H9 (cell line): ENCODE results near the gene TRAK1. TPM values are rescaled to one million over a fixed set of nuclear protein-coding genes. Genes with fewer than 3 reads are reported as not detected.

Experiments
- DNase-seq: peaks from one replicate; pipeline ENCODE4 v3.0.0-alpha.2; 2017
- H2AFZ ChIP-seq: one replicate; pipeline ENCODE4 v1.6.1; 2013; ENCODE audit warnings: mild to moderate bottlenecking, low read length, control low read depth, moderate library complexity
- H2AK5ac ChIP-seq: 2 replicates; pipeline ENCODE4 v1.6.1; 2013; ENCODE audit warnings: low read length, control low read depth, mixed read lengths; ENCODE audit not compliant: insufficient read length
- H2BK120ac ChIP-seq: one replicate; pipeline ENCODE4 v1.6.1; 2013; ENCODE audit warnings: low read depth, mild to moderate bottlenecking, low read length, control low read depth, inconsistent platforms; ENCODE audit not compliant: poor library complexity, severe bottlenecking
- H2BK12ac ChIP-seq: 2 replicates; pipeline ENCODE4 v1.6.1; 2013; ENCODE audit warnings: low read length, control low read depth, mixed read lengths, low read depth; ENCODE audit not compliant: insufficient read length
- H2BK15ac ChIP-seq: 2 replicates; pipeline ENCODE4 v1.6.1; 2013; ENCODE audit warnings: low read depth, low read length, control low read depth
- H2BK20ac ChIP-seq: one replicate; pipeline ENCODE4 v1.6.1; 2013; ENCODE audit warnings: low read depth, mild to moderate bottlenecking, low read length, control low read depth, inconsistent platforms; ENCODE audit not compliant: poor library complexity, severe bottlenecking
- H2BK5ac ChIP-seq: 2 replicates; pipeline ENCODE4 v1.6.1; 2013; ENCODE audit warnings: low read length, control low read depth, mixed read lengths; ENCODE audit not compliant: insufficient read length
- H3K14ac ChIP-seq: 2 replicates; pipeline ENCODE4 v1.6.1; 2013; ENCODE audit warnings: low read length, control low read depth; ENCODE audit not compliant: insufficient read depth
- H3K18ac ChIP-seq: 2 replicates; pipeline ENCODE4 v1.6.1; 2013; ENCODE audit warnings: low read depth, mild to moderate bottlenecking, mixed read lengths, low read length, control low read depth; ENCODE audit not compliant: insufficient read length
- H3K23ac ChIP-seq: 2 replicates; pipeline ENCODE4 v1.6.1; 2013; ENCODE audit warnings: low read length, control low read depth, mixed read lengths, low read depth; ENCODE audit not compliant: insufficient read length
- H3K23me2 ChIP-seq: 2 replicates; pipeline ENCODE4 v1.6.1; 2013; ENCODE audit warnings: low read depth, mild to moderate bottlenecking, mixed read lengths, low read length, control low read depth; ENCODE audit not compliant: insufficient read length, poor library complexity, severe bottlenecking
- H3K27ac ChIP-seq: 2 replicates; pipeline ENCODE4 v1.5.1; 2013; ENCODE audit warnings: low read length, control low read depth, mixed read lengths, low read depth; ENCODE audit not compliant: insufficient read length
- H3K27me3 ChIP-seq: 2 replicates; pipeline ENCODE4 v1.6.1; 2013; ENCODE audit warnings: low read length, control low read depth, inconsistent platforms; ENCODE audit not compliant: insufficient read depth
- H3K4ac ChIP-seq: 2 replicates; pipeline ENCODE4 v1.6.1; 2013; ENCODE audit warnings: low read depth, mild to moderate bottlenecking, control low read depth, inconsistent platforms, low read length, moderate library complexity
- H3K4me1 ChIP-seq: 2 replicates; pipeline ENCODE4 v1.6.1; 2013; ENCODE audit warnings: low read length, control low read depth, inconsistent platforms; ENCODE audit not compliant: insufficient read depth
- H3K4me2 ChIP-seq: 2 replicates; pipeline ENCODE4 v1.6.1; 2013; ENCODE audit warnings: low read length, control low read depth, mixed read lengths; ENCODE audit not compliant: insufficient read length, insufficient read depth
- H3K56ac ChIP-seq: 2 replicates; pipeline ENCODE4 v1.6.1; 2013; ENCODE audit warnings: low read depth, mild to moderate bottlenecking, mixed read lengths, low read length, control low read depth; ENCODE audit not compliant: insufficient read length
- H3K79me1 ChIP-seq: 2 replicates; pipeline ENCODE4 v1.6.1; 2013; ENCODE audit warnings: low read depth, mild to moderate bottlenecking, moderate library complexity, low read length, control low read depth, inconsistent platforms; ENCODE audit not compliant: insufficient read depth, poor library complexity, severe bottlenecking
- H3K79me2 ChIP-seq: 2 replicates; pipeline ENCODE4 v1.6.1; 2013; ENCODE audit warnings: low read length, control low read depth, inconsistent platforms; ENCODE audit not compliant: insufficient read depth
- H3K9ac ChIP-seq: 2 replicates; pipeline ENCODE4 v1.6.1; 2013; ENCODE audit warnings: low read length, control low read depth, mixed read lengths; ENCODE audit not compliant: insufficient read length; ENCODE audit errors: extremely low read depth
- H3K9me3 ChIP-seq: one replicate; pipeline ENCODE4 v1.6.1; 2013; ENCODE audit warnings: low read depth, low read length, inconsistent platforms; ENCODE audit not compliant: control insufficient read depth
- H3T11ph ChIP-seq: one replicate; pipeline ENCODE4 v1.6.1; 2013; ENCODE audit warnings: mild to moderate bottlenecking, low read length, control low read depth, inconsistent platforms
- H4K20me1 ChIP-seq: one replicate; pipeline ENCODE4 v1.6.1; 2013; ENCODE audit not compliant: control insufficient read depth, insufficient read length, insufficient read depth
- H4K5ac ChIP-seq: 2 replicates; pipeline ENCODE4 v1.6.1; 2013; ENCODE audit warnings: low read depth, mild to moderate bottlenecking, mixed read lengths, low read length, control low read depth; ENCODE audit not compliant: insufficient read length
- H4K8ac ChIP-seq: replicated peaks from 2 replicates; pipeline ENCODE4 v1.6.1; 2013; ENCODE audit warnings: low read length, control low read depth, mixed read lengths, low read depth; ENCODE audit not compliant: insufficient read length
- H4K91ac ChIP-seq: 2 replicates; pipeline ENCODE4 v1.6.1; 2013; ENCODE audit warnings: low read depth, mild to moderate bottlenecking, moderate library complexity, mixed read lengths, low read length, control low read depth; ENCODE audit not compliant: insufficient read length
- H3K27ac Mint-ChIP-seq, 3 experiments: 2 replicates in 2 of 3; 3 replicates in 1 of 3; pipeline ENCODE4 v1.8.0; 2020 to 2021; ENCODE audit warnings: mixed read lengths in 3 of 3, mild to moderate bottlenecking in 1 of 3, moderate library complexity in 1 of 3
- H3K27me3 Mint-ChIP-seq: 2 replicates; pipeline ENCODE4 v1.8.0; 2021; ENCODE audit warnings: low read depth, mild to moderate bottlenecking, moderate library complexity, mixed read lengths
- H3K36me3 Mint-ChIP-seq, 3 experiments: 2 replicates in 2 of 3; 3 replicates in 1 of 3; pipeline ENCODE4 v1.8.0; 2020 to 2021; ENCODE audit warnings: low read depth in 3 of 3, mixed read lengths in 3 of 3; ENCODE audit not compliant: insufficient read depth in 1 of 3
- H3K4me1 Mint-ChIP-seq, 2 experiments: 2 replicates each; pipeline ENCODE4 v1.8.0; 2020; ENCODE audit warnings: mixed read lengths in 2 of 2
- H3K4me3 Mint-ChIP-seq, 2 experiments: 2 replicates in 1 of 2; 3 replicates in 1 of 2; pipeline ENCODE4 v1.8.0; 2020 to 2021; ENCODE audit warnings: mild to moderate bottlenecking in 2 of 2, mixed read lengths in 2 of 2, moderate library complexity in 1 of 2
- H3K9me3 Mint-ChIP-seq, 2 experiments: 2 replicates in 1 of 2; 3 replicates in 1 of 2; pipeline ENCODE4 v1.8.0; 2020; ENCODE audit warnings: mild to moderate bottlenecking in 2 of 2, mixed read lengths in 2 of 2, moderate library complexity in 1 of 2
- CTCF ChIP-seq: fragments of 200-600 bp; sonication (generic); conservative IDR thresholded peaks from 3 replicates; pipeline ENCODE4 v1.8.0; 2021; ENCODE audit warnings: antibody characterized with exemption, mild to moderate bottlenecking
- WGBS: extraction: QIAGEN DNeasy Blood & Tissue Kit; methylation state at CpG from one replicate; pipeline ENCODE4 v1.1.7; 2013; ENCODE audit warnings: missing lambda C conversion rate, low lambda C conversion rate, mixed read lengths; ENCODE audit not compliant: insufficient read length; ENCODE audit errors: extremely low coverage; 5-methylcytosine and 5-hydroxymethylcytosine counted together
- total RNA-seq: library from RNA; stranded (reverse); gene quantifications from 2 replicates; pipeline ENCODE4 v1.2.1, GENCODE V29; 2021

TRAK1 gene
- total RNA-seq, 1 experiment from 2014 or later: 34.2 TPM

- no peak overlapping the region for H2BK20ac ChIP-seq
- no peaks in the 10 kb centered on the region for H3K27me3 ChIP-seq
- Mint-ChIP-seq H3K9me3 (peaks cover 16 to 21% of the 10 kb centered on the region in 2 experiments; a peak in 4 of 5 replicates), H3K4me1 (peaks cover 18 to 33% of the 10 kb centered on the region in 2 experiments), H3K27me3 (no peaks in the 10 kb centered on the region), H3K36me3 (peaks cover 0 to 20% (median 7%) of the 10 kb centered on the region in 3 experiments; a peak in 4 of 7 replicates), H3K4me3 (no peak overlapping the region; a peak in 1 of 5 replicates), H3K27ac (peak overlapping the region in 2 of 3 experiments; percentile 79 to 88; a peak in 3 of 7 replicates)
- H2BK120ac ChIP-seq: no peak overlapping the region
- H3K23me2 ChIP-seq: no peaks in the 10 kb centered on the region
- peaks cover 3% of the 10 kb centered on the region for H3K79me1 ChIP-seq
- H3K56ac ChIP-seq: no peak overlapping the region
- no peak overlapping the region for H3T11ph ChIP-seq
- no peak overlapping the region for H3K9ac ChIP-seq
- H2BK12ac ChIP-seq: no peak overlapping the region
- TF ChIP-seq CTCF: no peak
- no peak overlapping the region for H3K23ac ChIP-seq
- H4K5ac ChIP-seq: no peak overlapping the region
- H3K79me2 ChIP-seq: peaks cover 3% of the 10 kb centered on the region; the same call in 1 of the 2 replicates
- H2AK5ac ChIP-seq: no peak overlapping the region
- H3K4me2 ChIP-seq: no peak overlapping the region
- H4K8ac ChIP-seq: no peak overlapping the region
- peak; percentile 43 for DNase-seq
- no peak overlapping the region for H2BK15ac ChIP-seq
- no peak overlapping the region for H3K4ac ChIP-seq
- no CpG with 5 or more reads among the region's 3 CpGs for WGBS
- H2BK5ac ChIP-seq: no peak overlapping the region
- no peak overlapping the region for H2AFZ ChIP-seq
- peaks cover 4% of the 10 kb centered on the region; the same call in 1 of the 2 replicates for H3K4me1 ChIP-seq
- no peak overlapping the region for H3K27ac ChIP-seq
- H4K91ac ChIP-seq: no peak overlapping the region
- H3K18ac ChIP-seq: no peak overlapping the region
- H3K9me3 ChIP-seq: no peaks in the 10 kb centered on the region
- H4K20me1 ChIP-seq: no peaks in the 10 kb centered on the region
- H3K14ac ChIP-seq: no peak overlapping the region
Observed at GRCh38 chr3:42078677-42079076, 12.5 kb upstream of the TRAK1 start.
